Measurements from ENCODE around the gene WWC2.

Gene WWC2

GRCh38 chr4:183354219-183354618 lies 255.2 kb downstream of the WWC2 start:
- no peak for DNase-seq (ENCODE audit: low read depth)

GRCh38 chr4:183355405-183355804 lies 256.3 kb downstream of the WWC2 start:
- DNase-seq (ENCODE audit: low read depth) = no peak

- DNase-seq (ENCODE audit: low read depth) = no peak
Observed at GRCh38 chr4:183356173-183356830, 257.2 kb downstream of the WWC2 start.

- DNase-seq (ENCODE audit: low read depth) = no peak
Observed at GRCh38 chr4:183356931-183357675, 258.0 kb downstream of the WWC2 start.

GRCh38 chr4:183358215-183358755 lies 259.2 kb downstream of the WWC2 start:
- DNase-seq (ENCODE audit: low read depth) = no peak

GRCh38 chr4:183360161-183360919 lies 261.3 kb downstream of the WWC2 start:
- DNase-seq (ENCODE audit: low read depth) = no peak

GRCh38 chr4:183362036-183362435 lies 263.0 kb downstream of the WWC2 start:
- no peak for DNase-seq (ENCODE audit: low read depth)

- no peak for DNase-seq (ENCODE audit: low read depth)
Observed at GRCh38 chr4:183362916-183363542, 264.0 kb downstream of the WWC2 start.

- no peak for DNase-seq (ENCODE audit: low read depth)
Observed at GRCh38 chr4:183364025-183364424, 265.0 kb downstream of the WWC2 start.

GRCh38 chr4:183366206-183366835 lies 267.3 kb downstream of the WWC2 start:
- DNase-seq (ENCODE audit: low read depth) = no peak

- DNase-seq (ENCODE audit: low read depth) = no peak
Observed at GRCh38 chr4:183369073-183369472, 270.0 kb downstream of the WWC2 start.

Data from GM04504 (cell line).